ENCODE results near the gene TFDP2.

TFDP2 gene

DNA sequence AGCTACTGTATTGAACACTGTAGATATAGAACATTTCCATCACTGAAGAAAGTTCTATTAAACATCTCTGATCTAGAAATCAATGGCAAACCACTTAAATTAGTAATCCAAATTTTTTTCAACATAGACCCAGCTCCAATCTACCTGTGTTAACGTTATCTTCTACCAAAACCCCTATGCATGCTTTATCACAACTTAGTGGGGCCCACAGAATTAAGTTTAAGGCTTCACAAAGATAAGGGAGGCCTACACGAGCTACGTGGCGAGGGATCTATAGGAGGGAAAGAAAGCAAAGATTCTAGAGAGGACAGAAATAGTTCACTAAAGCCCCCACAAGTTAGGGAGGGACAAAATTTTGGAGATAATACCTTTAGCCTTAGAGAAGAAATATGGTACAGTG lies 116.1 kb downstream of the TFDP2 start:
- Histone ChIP-seq H2AFZ (ENCODE audit: low read length) (no peak overlapping the region), H4K20me1 (ENCODE audit: insufficient read depth, low read length, poor library complexity, severe bottlenecking) (no peaks in the 10 kb centered on the region), H3K27me3 (ENCODE audit: insufficient read depth, low read length, poor library complexity, severe bottlenecking) (no peaks in the 10 kb centered on the region), H3K79me2 (ENCODE audit: insufficient read depth, low read length) (no peaks in the 10 kb centered on the region), H3K4me3 (ENCODE audit: low read length, poor library complexity, severe bottlenecking) (no peak overlapping the region), H3K4me1 (ENCODE audit: insufficient read depth, low read length, poor library complexity, severe bottlenecking) (peaks cover 12% of the 10 kb centered on the region), H3K4me2 (ENCODE audit: low read depth, low read length, poor library complexity, severe bottlenecking) (no peak overlapping the region), H3K36me3 (ENCODE audit: insufficient read depth, low read length) (no peaks in the 10 kb centered on the region), H3F3A (ENCODE audit: low read depth) (peaks cover 5% of the 10 kb centered on the region; the same call in 1 of the 2 replicates), H3K9me2 (replicated peaks; ENCODE audit: low read depth, low read length) (no peaks in the 10 kb centered on the region), H3K9ac (ENCODE audit: low read depth, low read length, poor library complexity, severe bottlenecking) (no peak overlapping the region), H3K9me3 (ENCODE audit: insufficient read depth, low read depth, low read length) (no peaks in the 10 kb centered on the region)
- no peak for TF ChIP-seq EZH2phosphoT487 (IDR thresholded peaks at IDR 0.05; ENCODE audit: borderline replicate concordance)
- TF ChIP-seq, protein P1, sequence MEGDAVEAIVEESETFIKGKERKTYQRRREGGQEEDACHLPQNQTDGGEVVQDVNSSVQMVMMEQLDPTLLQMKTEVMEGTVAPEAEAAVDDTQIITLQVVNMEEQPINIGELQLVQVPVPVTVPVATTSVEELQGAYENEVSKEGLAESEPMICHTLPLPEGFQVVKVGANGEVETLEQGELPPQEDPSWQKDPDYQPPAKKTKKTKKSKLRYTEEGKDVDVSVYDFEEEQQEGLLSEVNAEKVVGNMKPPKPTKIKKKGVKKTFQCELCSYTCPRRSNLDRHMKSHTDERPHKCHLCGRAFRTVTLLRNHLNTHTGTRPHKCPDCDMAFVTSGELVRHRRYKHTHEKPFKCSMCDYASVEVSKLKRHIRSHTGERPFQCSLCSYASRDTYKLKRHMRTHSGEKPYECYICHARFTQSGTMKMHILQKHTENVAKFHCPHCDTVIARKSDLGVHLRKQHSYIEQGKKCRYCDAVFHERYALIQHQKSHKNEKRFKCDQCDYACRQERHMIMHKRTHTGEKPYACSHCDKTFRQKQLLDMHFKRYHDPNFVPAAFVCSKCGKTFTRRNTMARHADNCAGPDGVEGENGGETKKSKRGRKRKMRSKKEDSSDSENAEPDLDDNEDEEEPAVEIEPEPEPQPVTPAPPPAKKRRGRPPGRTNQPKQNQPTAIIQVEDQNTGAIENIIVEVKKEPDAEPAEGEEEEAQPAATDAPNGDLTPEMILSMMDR (conservative IDR thresholded peaks at IDR 0.05; ENCODE audit: low read length), result no peak

GRCh38 chr3:142031575-142031974 lies 117.8 kb downstream of the TFDP2 start:
- Histone ChIP-seq H3K4me2 (ENCODE audit: low read depth, low read length, poor library complexity, severe bottlenecking) (no peak overlapping the region), H3K36me3 (ENCODE audit: insufficient read depth, low read length) (no peaks in the 10 kb centered on the region), H3K27me3 (ENCODE audit: insufficient read depth, low read length, poor library complexity, severe bottlenecking) (no peaks in the 10 kb centered on the region), H3K79me2 (ENCODE audit: insufficient read depth, low read length) (peaks cover 15% of the 10 kb centered on the region), H3K9me2 (replicated peaks; ENCODE audit: low read depth, low read length) (no peaks in the 10 kb centered on the region), H4K20me1 (ENCODE audit: insufficient read depth, low read length, poor library complexity, severe bottlenecking) (peaks cover 9% of the 10 kb centered on the region), H3F3A (ENCODE audit: low read depth) (peaks cover 5% of the 10 kb centered on the region; the same call in 1 of the 2 replicates), H3K4me1 (ENCODE audit: insufficient read depth, low read length, poor library complexity, severe bottlenecking) (peaks cover 3% of the 10 kb centered on the region), H3K4me3 (ENCODE audit: low read length, poor library complexity, severe bottlenecking) (no peak overlapping the region), H2AFZ (ENCODE audit: low read length) (no peak overlapping the region), H3K9ac (ENCODE audit: low read depth, low read length, poor library complexity, severe bottlenecking) (no peak overlapping the region), H3K9me3 (ENCODE audit: insufficient read depth, low read depth, low read length) (no peaks in the 10 kb centered on the region)
- TF ChIP-seq EZH2phosphoT487 (IDR thresholded peaks at IDR 0.05; ENCODE audit: borderline replicate concordance), result no peak
- TF ChIP-seq, protein P1 (conservative IDR thresholded peaks at IDR 0.05; ENCODE audit: low read length), result no peak

DNA sequence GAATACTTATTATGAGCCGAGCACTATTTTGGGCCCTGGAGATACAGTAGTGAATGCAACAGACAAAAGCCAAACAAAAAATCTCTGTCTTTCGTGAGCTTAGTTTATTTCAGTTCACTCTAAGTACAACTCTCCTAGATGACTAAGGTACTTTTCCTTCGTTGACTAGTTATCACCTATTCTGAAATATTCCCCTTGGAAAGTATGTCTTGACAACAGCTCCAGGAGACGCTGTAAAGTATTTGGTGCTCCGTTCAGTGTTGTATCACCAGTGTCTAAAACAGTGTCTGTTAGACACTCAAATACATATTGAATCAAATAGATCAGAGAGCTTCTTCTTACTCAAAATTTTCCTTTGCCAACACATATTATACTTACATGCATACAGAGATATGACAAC lies 119.6 kb downstream of the TFDP2 start:
- Histone ChIP-seq H4K20me1 (ENCODE audit: insufficient read depth, low read length, poor library complexity, severe bottlenecking) (peaks cover 18% of the 10 kb centered on the region), H3K36me3 (ENCODE audit: insufficient read depth, low read length) (no peaks in the 10 kb centered on the region), H3K4me1 (ENCODE audit: insufficient read depth, low read length, poor library complexity, severe bottlenecking) (peaks cover 17% of the 10 kb centered on the region), H3K9me2 (replicated peaks; ENCODE audit: low read depth, low read length) (no peaks in the 10 kb centered on the region), H3K79me2 (ENCODE audit: insufficient read depth, low read length) (peaks cover 33% of the 10 kb centered on the region), H3K9me3 (ENCODE audit: insufficient read depth, low read depth, low read length) (no peaks in the 10 kb centered on the region), H3K9ac (ENCODE audit: low read depth, low read length, poor library complexity, severe bottlenecking) (no peak overlapping the region), H3K27me3 (ENCODE audit: insufficient read depth, low read length, poor library complexity, severe bottlenecking) (no peaks in the 10 kb centered on the region), H3K4me2 (ENCODE audit: low read depth, low read length, poor library complexity, severe bottlenecking) (no peak overlapping the region), H3K4me3 (ENCODE audit: low read length, poor library complexity, severe bottlenecking) (no peak overlapping the region), H2AFZ (ENCODE audit: low read length) (no peak overlapping the region), H3F3A (ENCODE audit: low read depth) (peaks cover 5% of the 10 kb centered on the region; the same call in 1 of the 2 replicates)
- TF ChIP-seq, protein P1 (conservative IDR thresholded peaks at IDR 0.05; ENCODE audit: low read length), result no peak
- no peak for TF ChIP-seq EZH2phosphoT487 (IDR thresholded peaks at IDR 0.05; ENCODE audit: borderline replicate concordance)

Measured in Loucy (cell line).